ENCODE measurements around the gene MEFV. TPM values are rescaled to one million over a fixed set of nuclear protein-coding genes. Genes with fewer than 3 reads are reported as not detected.

MEFV gene
- total RNA-seq, 3 donors from 2014 or later: 0.14 TPM; not detected in 2

GRCh38 chr16:3192476-3193019, 63.9 kb downstream of the MEFV start:
- DNase-seq (no peak), ATAC-seq (no peak)
- H3K36me3 Mint-ChIP-seq (ENCODE audit: insufficient read depth): no peaks in the 10 kb centered on the region
- no peaks in the 10 kb centered on the region for H3K9me3 Mint-ChIP-seq
- peaks cover 37% of the 10 kb centered on the region for H3K4me1 Mint-ChIP-seq (ENCODE audit: low read depth)
- peaks cover 77% of the 10 kb centered on the region for H3K27me3 Mint-ChIP-seq (ENCODE audit: low read depth)
- H3K4me3 Mint-ChIP-seq: no peak overlapping the region

Other genes with a start within 250 kb of the MEFV start
- not detected for gene CLDN9, start 243.7 kb downstream of the MEFV start, total RNA-seq
- gene CLDN6, start 238.4 kb downstream of the MEFV start, total RNA-seq: under 1 TPM; 0.18 to 0.30 (median 0.22) TPM
- gene TNFRSF12A, start 236.3 kb downstream of the MEFV start, total RNA-seq: 1 to 10 TPM; 4.2 to 6.9 (median 5.1) TPM
- gene HCFC1R1, start 232.7 kb downstream of the MEFV start, total RNA-seq: 10 to 100 TPM; 32.7 to 36.9 (median 33.9) TPM
- gene THOC6, start 232.6 kb downstream of the MEFV start, total RNA-seq: 10 to 100 TPM; 70.4 to 86.3 (median 71.7) TPM
- under 1 TPM in 1 of 3 donors, not detected in 2; 0.05 TPM for gene BICDL2, start 219.7 kb downstream of the MEFV start, total RNA-seq
- gene MMP25, start 210.1 kb downstream of the MEFV start, total RNA-seq: under 1 TPM; 0.46 to 0.84 (median 0.66) TPM
- 100 to 1,000 TPM; 585 to 715 (median 696) TPM for gene IL32, start 191.0 kb downstream of the MEFV start, total RNA-seq
- under 1 TPM in 2 of 3 donors, not detected in 1; 0.11 TPM for gene ZSCAN10, start 157.3 kb downstream of the MEFV start, total RNA-seq
- gene ZNF205, start 144.0 kb downstream of the MEFV start, total RNA-seq: under 1 TPM in 2 of 3 donors, not detected in 1; 0.18 to 0.57 TPM
- 10 to 100 TPM in 1 of 3 donors, 1 to 10 TPM in 2; 9.8 to 12.0 (median 9.9) TPM for gene ZNF213, start 121.6 kb downstream of the MEFV start, total RNA-seq
- gene OR1F1, start 68.4 kb downstream of the MEFV start, total RNA-seq: not detected
- 1 to 10 TPM; 9.0 to 9.7 (median 9.6) TPM for gene ZNF200, start 21.5 kb downstream of the MEFV start, total RNA-seq
- 10 to 100 TPM; 39.7 to 44.5 (median 41.5) TPM for gene ZNF263, start 26.9 kb upstream of the MEFV start, total RNA-seq
- 1 to 10 TPM; 1.7 to 3.2 (median 2.1) TPM for gene TIGD7, start 48.8 kb upstream of the MEFV start, total RNA-seq
- gene ZNF75A, start 48.9 kb upstream of the MEFV start, total RNA-seq: 10 to 100 TPM; 20.9 to 23.1 (median 21.9) TPM
- not detected for gene OR2C1, start 99.3 kb upstream of the MEFV start, total RNA-seq
- 10 to 100 TPM; 12.7 to 13.2 (median 12.7) TPM for gene ZSCAN32, start 144.4 kb upstream of the MEFV start, total RNA-seq
- 1 to 10 TPM; 8.9 to 10.0 (median 9.2) TPM for gene ZNF174, start 144.6 kb upstream of the MEFV start, total RNA-seq
- 1 to 10 TPM; 1.2 to 1.5 (median 1.3) TPM for gene ZNF597, start 186.9 kb upstream of the MEFV start, total RNA-seq
- gene NAA60, start 187.0 kb upstream of the MEFV start, total RNA-seq: 10 to 100 TPM; 27.3 to 29.3 (median 27.8) TPM
- not detected for gene C16orf90, start 238.9 kb upstream of the MEFV start, total RNA-seq
- 10 to 100 TPM; 12.0 to 15.0 (median 14.8) TPM for gene CLUAP1, start 244.4 kb upstream of the MEFV start, total RNA-seq

Measured in activated T-cell treated with anti-CD3 and anti-CD28 coated beads, Interleukin-2, amount 50 U/mL, for 4 hours (primary cell).